ENCODE results near the gene EIF2B2. TPM values are rescaled to one million over a fixed set of nuclear protein-coding genes. Genes with fewer than 3 reads are reported as not detected.

EIF2B2 gene
- 10 to 100 TPM; 21.0 to 24.2 TPM for total RNA-seq
- polyA plus RNA-seq (2013, experiment 1 of 2): 23.7 TPM
- polyA plus RNA-seq (2013, experiment 2 of 2): 30.8 TPM
- 14.6 to 59.9 (median 30.3) reads per million in 172 experiments for total RNA-seq

DNA sequence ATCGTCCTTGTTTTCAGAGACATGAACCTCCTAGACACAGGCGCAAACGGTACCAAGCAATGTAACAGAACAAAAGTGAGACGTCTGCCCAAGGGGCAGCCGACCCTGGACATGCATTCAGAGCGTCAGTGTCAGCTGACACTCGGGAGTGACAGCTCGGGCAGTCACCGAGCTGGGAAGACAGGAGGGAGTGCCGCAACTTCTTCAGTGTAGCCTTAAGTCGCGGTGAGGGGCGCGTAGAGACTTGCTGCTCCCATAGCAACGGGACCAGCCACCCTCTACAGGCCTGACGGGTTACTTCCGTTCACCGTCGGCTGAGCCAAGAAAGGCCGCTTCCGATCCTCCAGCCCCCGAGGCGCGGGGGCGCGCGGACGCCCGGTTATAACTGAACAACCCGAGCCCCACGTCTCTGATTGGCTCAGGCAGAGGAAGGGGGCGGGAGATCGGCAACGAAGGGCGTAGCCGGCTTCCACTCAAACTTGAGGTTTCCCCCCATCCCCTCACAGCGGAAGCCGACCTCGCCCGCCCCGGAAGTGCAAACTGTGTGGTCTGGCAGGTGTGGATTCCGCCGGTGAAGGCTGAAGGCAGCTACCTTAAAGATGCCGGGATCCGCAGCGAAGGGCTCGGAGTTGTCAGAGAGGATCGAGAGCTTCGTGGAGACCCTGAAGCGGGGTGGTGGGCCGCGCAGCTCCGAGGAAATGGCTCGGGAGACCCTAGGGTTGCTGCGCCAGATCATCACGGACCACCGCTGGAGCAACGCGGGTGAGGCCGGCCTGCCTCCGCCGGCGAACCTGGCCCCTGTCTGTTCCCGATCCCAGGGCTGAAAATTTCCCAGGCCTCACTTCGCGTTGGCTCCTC, at the start of gene EIF2B2:
TSS of gene EIF2B2 (plus strand) at position 530 of the 858 bp plus-strand sequence. CDS start at position 600, 70 bp downstream.
- peak within 1 kb of the TSS; percentile 83 to 96 for H3K27ac ChIP-seq (ENCODE audit: low read depth in 1 of 2, low read length in 2 of 2)
- DNase-seq: peak; percentile 97 to 100 (median 98)
- intact Hi-C loops (cut with DNase I, micrococcal nuclease): loop anchor here (2.0 to 10.0 kb wide), 6 partner anchors 55 to 985 kb away; partner anchors contain the start of genes ACYP1 (in 1 of the 2), AREL1 (in 1 of the 2), FCF1 (in 1 of the 2) and IFT43 (in 1 of the 2)
- peaks cover 28% of the 10 kb centered on the region for H3K4me1 ChIP-seq (ENCODE audit: insufficient read depth, low read length)
- peaks cover 51% of the 10 kb centered on the region for H3K4me1 Mint-ChIP-seq (ENCODE audit: low read depth)
- peak within 1 kb of the TSS; percentile 99 for H3K4me3 Mint-ChIP-seq
- ATAC-seq (ENCODE audit: poor library complexity): peak; percentile 96
- no peaks in the 10 kb centered on the region for H3K27me3 ChIP-seq (ENCODE audit: control insufficient read depth in 1 of 2, insufficient read depth in 2 of 2, low read length in 2 of 2)
- H3K9me3 Mint-ChIP-seq: no peaks in the 10 kb centered on the region
- peaks cover 29% of the 10 kb centered on the region for H3K36me3 ChIP-seq (ENCODE audit: insufficient read depth, low read length)
- CTCF ChIA-PET: interaction anchor here (0.6 to 1.6 kb wide), 4 partner anchors 11 to 239 kb away, joined by 4 to 6 read pairs (median 4); partner anchors contain the start of gene YLPM1
- TF ChIP-seq, protein P1, sequence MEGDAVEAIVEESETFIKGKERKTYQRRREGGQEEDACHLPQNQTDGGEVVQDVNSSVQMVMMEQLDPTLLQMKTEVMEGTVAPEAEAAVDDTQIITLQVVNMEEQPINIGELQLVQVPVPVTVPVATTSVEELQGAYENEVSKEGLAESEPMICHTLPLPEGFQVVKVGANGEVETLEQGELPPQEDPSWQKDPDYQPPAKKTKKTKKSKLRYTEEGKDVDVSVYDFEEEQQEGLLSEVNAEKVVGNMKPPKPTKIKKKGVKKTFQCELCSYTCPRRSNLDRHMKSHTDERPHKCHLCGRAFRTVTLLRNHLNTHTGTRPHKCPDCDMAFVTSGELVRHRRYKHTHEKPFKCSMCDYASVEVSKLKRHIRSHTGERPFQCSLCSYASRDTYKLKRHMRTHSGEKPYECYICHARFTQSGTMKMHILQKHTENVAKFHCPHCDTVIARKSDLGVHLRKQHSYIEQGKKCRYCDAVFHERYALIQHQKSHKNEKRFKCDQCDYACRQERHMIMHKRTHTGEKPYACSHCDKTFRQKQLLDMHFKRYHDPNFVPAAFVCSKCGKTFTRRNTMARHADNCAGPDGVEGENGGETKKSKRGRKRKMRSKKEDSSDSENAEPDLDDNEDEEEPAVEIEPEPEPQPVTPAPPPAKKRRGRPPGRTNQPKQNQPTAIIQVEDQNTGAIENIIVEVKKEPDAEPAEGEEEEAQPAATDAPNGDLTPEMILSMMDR (IDR thresholded peaks at IDR 0.05): no peak
- POLR2A ChIA-PET: interaction anchor here (0.6 to 2.5 kb wide), 11 partner anchors 10 to 123 kb away, joined by 3 to 11 read pairs (median 4); partner anchors contain the start of genes ACYP1, MLH3 and NEK9
- H3K27ac Mint-ChIP-seq: peak within 1 kb of the TSS; percentile 93
- peaks cover 54% of the 10 kb centered on the region for H3K36me3 Mint-ChIP-seq (ENCODE audit: low read depth)
- no peaks in the 10 kb centered on the region for H3K9me3 ChIP-seq (ENCODE audit: control insufficient read depth in 1 of 2, insufficient read depth in 1 of 2, low read length in 2 of 2)
- H3K27me3 Mint-ChIP-seq: no peaks in the 10 kb centered on the region
- peak within 1 kb of the TSS; percentile 73 for H3K4me3 ChIP-seq (ENCODE audit: low read length)

DNA sequence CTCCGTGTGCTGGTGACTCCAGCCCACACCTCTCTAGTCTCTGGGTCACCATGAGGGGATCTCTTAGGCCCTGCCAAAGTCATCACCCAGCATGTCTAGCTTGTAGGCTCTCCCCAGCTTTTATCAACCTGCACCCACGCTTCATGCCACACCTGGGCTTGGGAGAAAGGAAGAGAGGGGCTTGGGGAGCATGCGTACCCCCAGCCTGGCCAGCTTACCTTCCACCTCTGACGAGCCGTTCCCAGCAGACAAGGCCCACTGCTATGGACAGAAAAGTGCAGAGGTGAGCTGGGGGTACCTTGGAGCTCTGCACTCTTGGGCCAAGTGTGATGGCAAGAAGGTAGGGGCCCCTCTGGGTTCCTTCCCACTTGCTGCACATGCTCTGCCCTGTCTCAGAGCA, 49.0 kb upstream of the EIF2B2 start:
- intact Hi-C loops (cut with DNase I, micrococcal nuclease): no loop called here
- H3K27me3 ChIP-seq (ENCODE audit: control insufficient read depth in 1 of 2, insufficient read depth in 2 of 2, low read length in 2 of 2): peaks cover 8 to 21% of the 10 kb centered on the region in 2 experiments
- Mint-ChIP-seq H3K27ac (no peak overlapping the region), H3K27me3 (peaks cover 19% of the 10 kb centered on the region), H3K36me3 (ENCODE audit: low read depth) (no peaks in the 10 kb centered on the region), H3K4me1 (ENCODE audit: low read depth) (no peaks in the 10 kb centered on the region), H3K4me3 (no peak overlapping the region), H3K9me3 (no peaks in the 10 kb centered on the region)
- peaks cover 15% of the 10 kb centered on the region for H3K4me1 ChIP-seq (ENCODE audit: insufficient read depth, low read length)
- H3K36me3 ChIP-seq (ENCODE audit: insufficient read depth, low read length): no peaks in the 10 kb centered on the region
- POLR2A ChIA-PET: interaction anchor here (0.8 kb wide), 1 partner anchor 11 kb away, joined by 3 read pairs; no protein-coding TSS in a partner anchor
- TF ChIP-seq, protein P1 (IDR thresholded peaks at IDR 0.05): no peak
- H3K4me3 ChIP-seq (ENCODE audit: low read length): no peak overlapping the region
- peaks cover 0 to 5% of the 10 kb centered on the region in 2 experiments for H3K9me3 ChIP-seq (ENCODE audit: control insufficient read depth in 1 of 2, insufficient read depth in 1 of 2, low read length in 2 of 2)
- DNase-seq: no peak
- CTCF ChIA-PET: no interaction called here
- H3K27ac ChIP-seq (ENCODE audit: low read depth in 1 of 2, low read length in 2 of 2): no peak overlapping the region
- ATAC-seq (ENCODE audit: poor library complexity): no peak

DNA sequence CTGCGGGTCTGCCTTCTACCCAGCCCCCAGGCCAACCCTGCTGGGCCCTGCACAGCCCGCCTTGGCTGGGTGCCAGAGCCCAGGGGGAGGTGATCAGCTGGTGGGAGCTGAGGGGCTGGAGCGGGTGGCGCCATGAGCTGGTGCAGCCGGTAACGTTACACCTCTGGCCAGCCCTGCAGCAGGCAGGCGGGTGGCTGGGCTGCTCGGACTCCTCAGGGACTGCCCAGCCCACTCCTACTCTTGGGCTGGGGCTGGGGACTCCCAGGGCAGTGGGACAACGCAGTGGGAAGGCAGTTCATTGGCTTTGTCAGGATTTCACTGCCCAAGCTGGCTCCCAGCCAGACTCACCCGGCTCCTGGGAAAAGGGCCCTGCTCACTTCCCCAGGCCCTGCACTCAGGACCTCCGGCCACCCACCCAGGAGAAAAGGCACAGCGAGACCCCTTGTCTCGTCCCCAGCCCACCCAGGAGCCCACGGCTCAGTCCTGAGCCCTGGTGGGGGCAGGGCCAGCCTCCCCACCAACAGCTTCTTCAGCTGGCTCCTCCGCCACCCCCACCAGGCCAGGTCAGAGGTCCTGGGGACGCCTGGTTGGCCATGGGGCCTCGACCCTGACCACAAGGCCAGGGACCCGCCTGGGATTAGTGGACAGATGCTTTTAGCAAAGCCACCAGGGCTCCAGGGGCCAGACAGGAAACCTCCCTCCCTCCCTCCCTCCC, 48.3 kb upstream of the EIF2B2 start:
- peaks cover 19% of the 10 kb centered on the region for H3K27me3 Mint-ChIP-seq
- intact Hi-C loops (cut with DNase I, micrococcal nuclease): no loop called here
- H3K36me3 Mint-ChIP-seq (ENCODE audit: low read depth): no peaks in the 10 kb centered on the region
- H3K4me3 ChIP-seq (ENCODE audit: low read length): no peak overlapping the region
- POLR2A ChIA-PET: interaction anchor here (0.8 kb wide), 1 partner anchor 10 kb away, joined by 3 read pairs; no protein-coding TSS in a partner anchor
- H3K4me1 ChIP-seq (ENCODE audit: insufficient read depth, low read length): peaks cover 15% of the 10 kb centered on the region
- no peak overlapping the region for H3K27ac Mint-ChIP-seq
- H3K27ac ChIP-seq (ENCODE audit: low read depth in 1 of 2, low read length in 2 of 2): no peak overlapping the region
- no peaks in the 10 kb centered on the region for H3K4me1 Mint-ChIP-seq (ENCODE audit: low read depth)
- H3K9me3 Mint-ChIP-seq: no peaks in the 10 kb centered on the region
- CTCF ChIA-PET: no interaction called here
- H3K9me3 ChIP-seq (ENCODE audit: control insufficient read depth in 1 of 2, insufficient read depth in 1 of 2, low read length in 2 of 2): peaks cover 0 to 5% of the 10 kb centered on the region in 2 experiments
- ATAC-seq (ENCODE audit: poor library complexity): no peak
- H3K4me3 Mint-ChIP-seq: no peak overlapping the region
- TF ChIP-seq, protein P1 (IDR thresholded peaks at IDR 0.05): no peak
- no peak for DNase-seq
- no peaks in the 10 kb centered on the region for H3K36me3 ChIP-seq (ENCODE audit: insufficient read depth, low read length)
- H3K27me3 ChIP-seq (ENCODE audit: control insufficient read depth in 1 of 2, insufficient read depth in 2 of 2, low read length in 2 of 2): peaks cover 8 to 21% of the 10 kb centered on the region in 2 experiments
